HG03342 (cell line): ENCODE measurements around the gene LAMC2.

Experiments
- ATAC-seq: cut with Tn5 transposase; IDR thresholded peaks from one replicate; pipeline ENCODE4 v1.9.1; 2021; ENCODE audit warnings: mild to moderate bottlenecking, moderate library complexity; ENCODE audit not compliant: unreplicated experiment

LAMC2 gene

GRCh38 chr1:183167676-183168075 lies 18.4 kb upstream of the LAMC2 start:
- no peak for ATAC-seq

GRCh38 chr1:183168308-183168707 lies 17.8 kb upstream of the LAMC2 start:
- ATAC-seq: no peak

GRCh38 chr1:183173828-183174227 lies 12.2 kb upstream of the LAMC2 start:
- no peak for ATAC-seq

- ATAC-seq: no peak
Measured at GRCh38 chr1:183175631-183176030, 10.4 kb upstream of the LAMC2 start.

GRCh38 chr1:183178545-183178944 lies 7.5 kb upstream of the LAMC2 start:
- no peak for ATAC-seq

GRCh38 chr1:183179033-183179432 lies 7.0 kb upstream of the LAMC2 start:
- ATAC-seq: no peak

GRCh38 chr1:183180218-183180617 lies 5.8 kb upstream of the LAMC2 start:
- no peak for ATAC-seq

- peak; percentile 77 for ATAC-seq
Measured at GRCh38 chr1:183180634-183181056, 5.4 kb upstream of the LAMC2 start.

- ATAC-seq: no peak
Measured at GRCh38 chr1:183186841-183187240, 777 bp downstream of the LAMC2 start.

GRCh38 chr1:183188240-183188639 lies 2.2 kb downstream of the LAMC2 start:
- no peak for ATAC-seq

- ATAC-seq: no peak
Measured at GRCh38 chr1:183191833-183192232, 5.8 kb downstream of the LAMC2 start.

- no peak for ATAC-seq
Measured at GRCh38 chr1:183193963-183194525, 8.0 kb downstream of the LAMC2 start.

- ATAC-seq: peak; percentile 94
Measured at GRCh38 chr1:183194527-183195141, 8.6 kb downstream of the LAMC2 start.

- ATAC-seq: peak; percentile 47
Measured at GRCh38 chr1:183195142-183195574, 9.1 kb downstream of the LAMC2 start.

- ATAC-seq: no peak
Measured at GRCh38 chr1:183197762-183198161, 11.7 kb downstream of the LAMC2 start.

- no peak for ATAC-seq
Measured at GRCh38 chr1:183198463-183198862, 12.4 kb downstream of the LAMC2 start.

- ATAC-seq: no peak
Measured at GRCh38 chr1:183199304-183199703, 13.2 kb downstream of the LAMC2 start.

- no peak for ATAC-seq
Measured at GRCh38 chr1:183200451-183200850, 14.4 kb downstream of the LAMC2 start.

GRCh38 chr1:183203094-183203493 lies 17.0 kb downstream of the LAMC2 start:
- ATAC-seq: no peak

- ATAC-seq: no peak
Measured at GRCh38 chr1:183205196-183205781, 19.2 kb downstream of the LAMC2 start.

GRCh38 chr1:183206538-183207122 lies 20.6 kb downstream of the LAMC2 start:
- no peak for ATAC-seq

- no peak for ATAC-seq
Measured at GRCh38 chr1:183209533-183210158, 23.6 kb downstream of the LAMC2 start.
